Tracheal epithelial cell (primary cell): ENCODE data around the gene NUAK2. TPM values are rescaled to one million over a fixed set of nuclear protein-coding genes. Genes with fewer than 3 reads are reported as not detected.

Experiments
- total RNA-seq: library from RNA; depleted of rRNA; stranded (reverse); fragments of >200 nt; gene quantifications from 2 replicates; pipeline ENCODE4 v1.2.1, GENCODE V29; 2014

The NUAK2 gene
- 6.2 and 21.9 TPM in 2 replicates for total RNA-seq

DNA sequence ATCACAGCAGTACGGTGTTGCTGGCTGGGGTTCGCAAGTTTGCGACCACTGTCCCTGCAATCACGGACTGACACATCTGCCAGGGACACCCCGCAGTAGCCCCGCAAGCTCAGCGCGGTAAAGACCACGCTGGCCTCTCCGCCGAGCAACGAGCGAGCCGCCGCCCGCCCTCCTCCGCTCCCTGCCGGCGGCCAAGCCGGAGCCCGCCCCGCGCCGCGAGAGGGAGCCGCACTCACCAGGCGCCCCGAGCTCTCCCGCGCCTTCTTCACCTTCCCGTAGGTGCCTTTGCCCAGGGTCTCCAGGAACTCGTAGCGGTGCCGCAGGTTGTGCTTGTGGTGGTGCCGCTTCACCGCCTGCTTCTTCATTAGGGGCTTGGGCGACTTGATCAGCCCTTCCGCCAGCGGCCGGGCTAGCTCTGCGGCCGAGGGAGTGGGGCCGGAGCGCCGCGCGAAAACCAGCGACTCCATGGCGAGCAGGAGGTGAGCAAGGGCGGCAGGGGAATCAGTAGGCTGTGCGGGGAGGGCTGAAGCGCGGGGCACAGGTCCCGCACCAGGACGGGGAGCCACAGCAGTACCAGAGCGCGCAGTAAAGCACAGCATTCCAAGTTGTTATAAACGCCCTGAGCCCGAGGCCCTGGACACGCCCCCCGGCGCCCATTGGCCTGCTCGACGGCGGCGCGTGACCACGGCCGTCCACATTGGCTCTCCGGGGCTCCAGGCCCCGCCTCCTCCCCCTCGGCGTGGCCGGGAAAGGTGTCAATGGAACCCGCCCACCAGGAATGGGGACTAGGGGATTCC, at the start of gene NUAK2:
NUAK2 (minus strand) TSS at position 584 of the 797 bp plus-strand sequence; CDS start at position 467, 117 bp downstream.

DNA sequence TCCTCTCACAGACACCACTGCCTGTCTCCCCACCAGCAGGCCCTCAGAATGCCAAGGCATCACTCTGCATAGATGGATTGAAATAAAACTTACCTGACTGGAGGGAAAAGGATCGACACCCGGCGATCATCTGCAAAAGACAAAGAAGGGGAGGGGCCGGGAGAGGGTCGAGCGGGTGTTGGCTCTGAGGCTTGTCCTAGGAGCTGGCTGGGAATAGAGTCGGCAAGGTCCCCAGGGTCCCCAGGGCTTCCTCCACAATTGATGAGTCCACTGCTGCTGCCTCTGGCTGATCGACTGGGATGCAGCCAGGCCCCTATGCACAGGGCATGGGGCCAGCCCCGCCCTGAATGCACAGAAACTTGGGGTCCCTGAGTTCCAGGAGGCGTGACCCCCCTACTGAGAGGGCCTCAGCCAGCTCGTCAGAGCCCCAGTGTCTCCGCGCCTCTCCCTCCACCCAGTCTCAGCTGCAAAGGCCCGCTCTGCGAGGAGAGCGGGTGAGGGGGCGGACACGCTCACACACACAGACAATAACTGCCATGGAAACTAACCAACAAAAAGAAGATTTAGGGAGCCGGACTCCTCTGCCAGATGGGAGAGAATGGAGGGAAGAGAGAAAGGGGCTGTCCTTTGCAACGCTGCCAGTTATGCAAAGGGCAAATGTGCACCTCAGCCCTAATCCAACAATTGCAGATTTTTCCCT, 35.0 kb upstream of the NUAK2 start, which contains the start of gene KLHDC8A:
KLHDC8A (minus strand) TSS at position 483 of the 700 bp plus-strand sequence. CDS start 13,318 bp downstream, outside the sequence.

Other genes starting within 250 kb of the NUAK2 start
- gene TMEM81, start 237.3 kb downstream of the NUAK2 start, total RNA-seq = 0.96 and 2.3 TPM in 2 replicates
- 16.6 and 19.4 TPM in 2 replicates for gene RBBP5, start 199.8 kb downstream of the NUAK2 start, total RNA-seq
- 10.8 and 12.1 TPM in 2 replicates for gene DSTYK, start 110.0 kb downstream of the NUAK2 start, total RNA-seq
- 0.64 and 1.4 TPM in 2 replicates for gene TMCC2, start 93.8 kb downstream of the NUAK2 start, total RNA-seq
- gene KLHDC8A, start 35.2 kb upstream of the NUAK2 start, total RNA-seq = 0.24 TPM in 1 of 2 replicates, not detected in the other
- gene LEMD1, start 100.3 kb upstream of the NUAK2 start, total RNA-seq = 3.6 and 10.4 TPM in 2 replicates
- gene BLACAT1, start 134.3 kb upstream of the NUAK2 start, total RNA-seq = 0.24 and 0.85 TPM in 2 replicates
- 6.0 and 19.5 TPM in 2 replicates for gene CDK18, start 182.9 kb upstream of the NUAK2 start, total RNA-seq